Measurements from ENCODE around the gene KIF1C. TPM values are rescaled to one million over a fixed set of nuclear protein-coding genes. Genes with fewer than 3 reads are reported as not detected.
A peak's percentile ranks its signal among the peaks of the same experiment; 100 is the strongest.
"Not testable (repeated sequence)": the region's sequence is repeated elsewhere in the genome, so short reads cannot be mapped to it uniquely, and the experiment has no call there.

The KIF1C gene
- total and polyA plus RNA-seq, 8 donors = 22.3 to 103 (median 75.4) TPM

- H3K36me3 ChIP-seq = no peaks in the 10 kb centered on the region
- no peaks in the 10 kb centered on the region for H3K9me3 ChIP-seq
- TF ChIP-seq CTCF (IDR thresholded peaks at IDR 0.05) = no peak
- FAIRE-seq (no peak), DNase-seq (no peak), ATAC-seq (no peak)
- H3K27ac ChIP-seq = no peak overlapping the region
- no peaks in the 10 kb centered on the region for H3K4me1 ChIP-seq
- 90 to 94% methylated on average over 3 of the region's 3 CpGs for WGBS, 2 donors
- intact Hi-C loops (cut with DNase I) = loop anchor here in 1 of 3 donors (10.0 kb wide), 1 partner anchor 163 kb away; the partner anchor contains the start of gene CHRNE
- no peak overlapping the region for H3K4me3 ChIP-seq
- no peaks in the 10 kb centered on the region for H3K27me3 ChIP-seq
Measured at GRCh38 chr17:5068236-5068635, 70.5 kb downstream of the KIF1C start.

- ATAC-seq = no peak
- Histone ChIP-seq H3K4me1 (no peaks in the 10 kb centered on the region), H3K9me3 (no peaks in the 10 kb centered on the region), H3K27me3 (no peaks in the 10 kb centered on the region), H3K36me3 (no peaks in the 10 kb centered on the region), H3K4me3 (no peak overlapping the region), H3K27ac (no peak overlapping the region)
- no peak for TF ChIP-seq CTCF (IDR thresholded peaks at IDR 0.05)
- DNase-seq = no peak
- intact Hi-C loops (cut with DNase I) = loop anchor here in 1 of 3 donors (10.0 kb wide), 1 partner anchor 165 kb away; the partner anchor contains the start of gene CHRNE
- FAIRE-seq = no peak
- WGBS, 2 donors = 59 to 77% methylated on average over 4 of the region's 4 CpGs
Measured at GRCh38 chr17:5069724-5070123, 72.0 kb downstream of the KIF1C start.

- H3K27ac ChIP-seq; intact Hi-C loops (cut with DNase I); H3K27me3 ChIP-seq; H3K9me3 ChIP-seq; H3K36me3 ChIP-seq; ATAC-seq; DNase-seq; H3K4me3 ChIP-seq; H3K4me1 ChIP-seq; FAIRE-seq: not testable (repeated sequence)
- 75 to 83% methylated on average over 4 of the region's 5 CpGs for WGBS, 2 donors
Measured at GRCh38 chr17:5075472-5075871, 77.7 kb downstream of the KIF1C start.

GRCh38 chr17:5077275-5077674 is 79.5 kb downstream of the KIF1C start:
- 97 to 99% methylated on average over 24 of the region's 24 CpGs for WGBS, 2 donors
- H3K9me3 ChIP-seq; FAIRE-seq; H3K27me3 ChIP-seq; H3K36me3 ChIP-seq; intact Hi-C loops (cut with DNase I); DNase-seq; H3K4me1 ChIP-seq; ATAC-seq: not testable (repeated sequence)
- Histone ChIP-seq H3K27ac (peak overlapping the region in 1 of 4 donors; percentile 77), H3K4me3 (peak overlapping the region in 3 of 4 donors; percentile 52 to 77 (median 64))

GRCh38 chr17:5077781-5078105 is 80.0 kb downstream of the KIF1C start:
- DNase-seq = no peak
- FAIRE-seq = no peak
- H3K9me3 ChIP-seq = no peaks in the 10 kb centered on the region
- no peaks in the 10 kb centered on the region for H3K27me3 ChIP-seq
- H3K4me3 ChIP-seq = peak overlapping the region; percentile 52 to 77 (median 68)
- H3K36me3 ChIP-seq = no peaks in the 10 kb centered on the region
- H3K27ac ChIP-seq = peak overlapping the region; percentile 54 to 84 (median 76)
- TF ChIP-seq CTCF (IDR thresholded peaks at IDR 0.05) = no peak
- peaks cover 0 to 10% (median 7%) of the 10 kb centered on the region in 3 donors for H3K4me1 ChIP-seq
- intact Hi-C loops (cut with DNase I) = no loop called here
- 11 to 14% methylated on average over 14 of the region's 14 CpGs for WGBS, 2 donors
- ATAC-seq = peak; percentile 33 to 40 (median 38)

Small RNA genes within 50 kb of the gene (microRNA-seq; reads per million reads assigned to microRNA genes)
- gene MIR6864 = 0 reads per million in 2 donors
- 0.39 to 0.59 reads per million in 2 donors for gene MIR6865

Other genes with a start within 250 kb of the KIF1C start
- gene TM4SF5, start 226.1 kb upstream of the KIF1C start, total RNA-seq = 1 to 10 TPM in 1 of 6 donors, under 1 TPM in 3, not detected in 2; 0.31 to 1.2 (median 0.61) TPM
- under 1 TPM; 0.46 to 0.77 TPM for gene TM4SF5, start 226.1 kb upstream of the KIF1C start, polyA plus RNA-seq
- 1 to 10 TPM in 3 of 6 donors, under 1 TPM in 2, not detected in 1; 0.28 to 2.2 (median 1.2) TPM for gene VMO1, start 211.6 kb upstream of the KIF1C start, total RNA-seq
- 1 to 10 TPM in 1 of 2 donors, under 1 TPM in 1; 0.87 to 1.6 TPM for gene VMO1, start 211.6 kb upstream of the KIF1C start, polyA plus RNA-seq
- gene GLTPD2, start 209.0 kb upstream of the KIF1C start, total RNA-seq = under 1 TPM in 1 of 6 donors, not detected in 5; 0.39 TPM
- gene GLTPD2, start 209.0 kb upstream of the KIF1C start, polyA plus RNA-seq = under 1 TPM in 1 of 2 donors, not detected in 1; 0.23 TPM
- 10 to 100 TPM; 31.3 to 55.4 (median 46.1) TPM for gene PSMB6, start 201.8 kb upstream of the KIF1C start, total RNA-seq
- 100 to 1,000 TPM in 1 of 2 donors, 10 to 100 TPM in 1; 53.1 to 103 TPM for gene PSMB6, start 201.8 kb upstream of the KIF1C start, polyA plus RNA-seq
- 10 to 100 TPM; 11.7 to 26.1 (median 17.9) TPM for gene PLD2, start 190.8 kb upstream of the KIF1C start, total RNA-seq
- gene PLD2, start 190.8 kb upstream of the KIF1C start, polyA plus RNA-seq = 10 to 100 TPM; 24.5 to 25.8 TPM
- 10 to 100 TPM; 39.6 to 70.3 (median 44.0) TPM for gene MINK1, start 164.6 kb upstream of the KIF1C start, total RNA-seq
- gene MINK1, start 164.6 kb upstream of the KIF1C start, polyA plus RNA-seq = 10 to 100 TPM; 62.3 to 79.3 TPM
- 1 to 10 TPM; 2.8 to 6.9 (median 3.1) TPM for gene C17orf107, start 98.4 kb upstream of the KIF1C start, total RNA-seq
- 1 to 10 TPM; 1.9 to 2.7 TPM for gene C17orf107, start 98.4 kb upstream of the KIF1C start, polyA plus RNA-seq
- 1 to 10 TPM in 5 of 6 donors, under 1 TPM in 1; 0.76 to 2.0 (median 1.5) TPM for gene CHRNE, start 94.9 kb upstream of the KIF1C start, total RNA-seq
- gene CHRNE, start 94.9 kb upstream of the KIF1C start, polyA plus RNA-seq = 1 to 10 TPM in 1 of 2 donors, under 1 TPM in 1; 0.77 to 1.1 TPM
- gene GP1BA, start 65.7 kb upstream of the KIF1C start, total RNA-seq = under 1 TPM in 3 of 6 donors, not detected in 3; 0.06 to 0.37 (median 0.15) TPM
- gene GP1BA, start 65.7 kb upstream of the KIF1C start, polyA plus RNA-seq = under 1 TPM in 1 of 2 donors, not detected in 1; 0.11 TPM
- 10 to 100 TPM; 10.9 to 23.3 (median 21.4) TPM for gene SLC25A11, start 57.9 kb upstream of the KIF1C start, total RNA-seq
- 10 to 100 TPM; 20.6 to 25.5 TPM for gene SLC25A11, start 57.9 kb upstream of the KIF1C start, polyA plus RNA-seq
- 10 to 100 TPM; 40.8 to 64.5 (median 46.7) TPM for gene RNF167, start 57.7 kb upstream of the KIF1C start, total RNA-seq
- 100 to 1,000 TPM; 102 to 118 TPM for gene RNF167, start 57.7 kb upstream of the KIF1C start, polyA plus RNA-seq
- 100 to 1,000 TPM in 4 of 6 donors, 10 to 100 TPM in 2; 63.6 to 195 (median 125) TPM for gene PFN1, start 49.4 kb upstream of the KIF1C start, total RNA-seq
- 100 to 1,000 TPM; 148 to 162 TPM for gene PFN1, start 49.4 kb upstream of the KIF1C start, polyA plus RNA-seq
- 1 to 10 TPM; 1.5 to 6.3 (median 2.5) TPM for gene ENO3, start 46.8 kb upstream of the KIF1C start, total RNA-seq
- 10 to 100 TPM; 17.0 to 20.3 TPM for gene ENO3, start 46.8 kb upstream of the KIF1C start, polyA plus RNA-seq
- gene SPAG7, start 30.1 kb upstream of the KIF1C start, total RNA-seq = 10 to 100 TPM; 15.8 to 31.7 (median 23.8) TPM
- 10 to 100 TPM; 40.3 to 58.4 TPM for gene SPAG7, start 30.1 kb upstream of the KIF1C start, polyA plus RNA-seq
- 10 to 100 TPM; 13.6 to 28.0 (median 19.8) TPM for gene CAMTA2, start 10.3 kb upstream of the KIF1C start, total RNA-seq
- 10 to 100 TPM; 68.1 to 86.3 TPM for gene CAMTA2, start 10.3 kb upstream of the KIF1C start, polyA plus RNA-seq
- under 1 TPM; 0.28 to 0.81 (median 0.34) TPM for gene INCA1, start 428 bp upstream of the KIF1C start, total RNA-seq
- 1 to 10 TPM; 1.8 to 2.4 TPM for gene INCA1, start 428 bp upstream of the KIF1C start, polyA plus RNA-seq
- not detected for gene SLC52A1, start 37.5 kb downstream of the KIF1C start, total RNA-seq
- under 1 TPM in 1 of 2 donors, not detected in 1; 0.08 TPM for gene SLC52A1, start 37.5 kb downstream of the KIF1C start, polyA plus RNA-seq
- 1 to 10 TPM; 2.7 to 5.2 (median 3.5) TPM for gene ZFP3, start 80.5 kb downstream of the KIF1C start, total RNA-seq
- 1 to 10 TPM; 1.9 to 3.2 TPM for gene ZFP3, start 80.5 kb downstream of the KIF1C start, polyA plus RNA-seq
- gene ZNF232, start 113.9 kb downstream of the KIF1C start, total RNA-seq = 1 to 10 TPM; 2.8 to 5.5 (median 3.6) TPM
- gene ZNF232, start 113.9 kb downstream of the KIF1C start, polyA plus RNA-seq = 1 to 10 TPM; 5.8 to 7.1 TPM
- gene USP6, start 118.1 kb downstream of the KIF1C start, total RNA-seq = under 1 TPM; 0.03 to 0.09 (median 0.05) TPM
- gene USP6, start 118.1 kb downstream of the KIF1C start, polyA plus RNA-seq = under 1 TPM; 0.04 to 0.09 TPM
- 1 to 10 TPM; 2.5 to 6.9 (median 3.1) TPM for gene ZNF594, start 193.9 kb downstream of the KIF1C start, total RNA-seq
- 1 to 10 TPM; 2.0 to 2.9 TPM for gene ZNF594, start 193.9 kb downstream of the KIF1C start, polyA plus RNA-seq
- 1 to 10 TPM in 3 of 6 donors, under 1 TPM in 3; 0.09 to 4.4 (median 1.1) TPM for gene SCIMP, start 236.9 kb downstream of the KIF1C start, total RNA-seq
- gene SCIMP, start 236.9 kb downstream of the KIF1C start, polyA plus RNA-seq = under 1 TPM; 0.07 to 0.34 TPM

Measured in pancreas (tissue), 10 donors.